ENCODE data around the gene ARHGAP26.

The ARHGAP26 gene

DNA sequence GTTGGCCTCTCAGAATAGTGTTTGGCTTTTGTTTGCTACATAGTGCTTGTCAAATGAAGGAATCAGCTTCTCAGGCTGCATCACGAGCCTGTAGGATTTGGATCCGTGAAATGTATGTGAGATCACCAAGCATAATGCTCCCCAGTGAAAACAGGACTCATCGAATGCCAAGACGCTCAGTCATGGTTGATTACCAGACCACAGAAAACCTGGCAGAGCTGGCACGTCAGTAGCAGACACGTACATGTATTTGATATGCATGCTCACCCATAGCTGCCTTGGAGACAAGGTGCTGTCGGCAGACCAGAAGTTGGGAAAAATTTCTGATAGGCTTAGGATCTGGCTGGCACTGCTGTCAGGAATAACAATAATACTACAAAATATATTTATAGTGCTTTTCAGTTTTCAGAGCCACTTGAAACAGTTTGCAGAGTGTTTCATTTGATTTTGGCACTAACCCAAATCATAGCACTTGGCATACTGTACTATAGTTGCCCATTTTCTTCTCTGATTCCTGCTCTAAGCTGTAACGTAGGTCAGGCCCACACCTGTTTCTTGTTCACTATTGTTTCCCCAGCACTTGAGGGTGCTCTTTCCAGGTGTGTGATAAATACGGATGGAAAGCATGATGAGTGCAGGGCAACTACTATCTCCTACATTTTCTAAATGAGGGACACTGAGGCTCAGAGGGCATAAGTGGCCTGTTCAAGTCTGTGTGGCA lies 407.2 kb downstream of the ARHGAP26 start:
- DNase-seq = no peak

- no peak for DNase-seq
Observed at GRCh38 chr5:143179126-143179740, 409.1 kb downstream of the ARHGAP26 start.

DNA sequence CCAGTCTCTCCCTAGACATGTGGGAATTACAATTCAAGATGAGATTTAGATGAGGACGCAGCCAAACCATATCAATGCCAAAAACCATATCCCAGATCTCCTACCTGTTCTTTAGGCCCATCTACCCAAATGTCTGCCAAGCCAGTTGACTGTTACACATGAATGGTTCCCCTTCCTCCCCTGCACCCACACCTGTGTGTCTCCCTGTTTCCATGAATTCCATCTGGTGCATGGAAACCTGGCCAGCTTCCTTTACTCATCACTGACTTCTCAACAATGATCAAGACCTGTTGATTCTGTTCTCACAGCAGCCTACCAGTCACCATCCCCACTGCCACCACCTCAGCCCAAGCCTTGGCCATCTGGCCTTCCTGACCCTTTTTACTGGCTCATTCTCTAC lies 410.6 kb downstream of the ARHGAP26 start:
- no peak for DNase-seq

- no peak for DNase-seq
Observed at GRCh38 chr5:143181173-143181572, 411.0 kb downstream of the ARHGAP26 start.

GRCh38 chr5:143182106-143182505 lies 411.9 kb downstream of the ARHGAP26 start:
- DNase-seq = no peak

DNA sequence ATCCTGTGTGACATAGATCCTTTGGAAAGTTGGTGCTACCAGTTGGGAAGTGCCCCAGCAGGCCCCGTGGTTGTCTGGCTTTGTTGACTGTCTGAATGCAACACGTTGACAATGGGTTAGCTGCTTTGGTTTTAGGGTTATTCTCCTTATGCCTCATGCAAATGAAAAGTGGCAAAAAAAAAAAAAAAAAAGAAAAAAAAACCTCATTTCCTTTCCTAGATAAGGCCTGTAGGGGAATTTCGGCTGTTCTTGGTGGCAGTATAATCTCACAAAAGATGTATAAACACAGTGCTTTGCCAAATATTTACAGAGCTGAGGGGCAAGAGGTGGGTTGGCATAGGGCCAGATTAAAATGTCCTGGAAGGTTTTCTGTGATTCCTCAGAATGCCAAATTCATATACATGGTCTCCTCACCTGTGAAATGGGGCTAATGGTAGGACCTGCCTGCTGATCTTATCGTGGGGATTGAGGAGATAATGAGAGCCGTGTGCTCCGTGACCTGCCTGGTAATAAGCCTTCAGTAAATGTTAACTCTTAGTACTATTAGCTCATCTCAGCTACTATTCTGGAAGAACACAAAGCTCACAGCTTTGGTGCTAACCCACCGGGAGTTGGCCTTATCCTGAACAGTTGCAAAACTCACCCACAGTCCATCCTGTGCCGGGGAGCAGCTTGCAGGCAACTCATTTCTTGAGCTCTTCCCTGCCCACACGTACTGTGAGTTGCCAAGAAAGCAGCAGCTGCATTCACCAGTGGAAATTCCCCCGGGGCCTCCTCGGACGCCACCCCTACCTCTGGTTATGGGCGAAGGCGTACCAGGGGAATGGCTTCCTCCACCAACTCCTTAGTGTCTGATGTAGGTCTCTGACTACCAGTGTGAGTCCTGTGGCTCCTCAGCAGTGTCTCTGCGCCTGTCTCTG lies 413.0 kb downstream of the ARHGAP26 start:
- peak; percentile 53 for DNase-seq

DNA sequence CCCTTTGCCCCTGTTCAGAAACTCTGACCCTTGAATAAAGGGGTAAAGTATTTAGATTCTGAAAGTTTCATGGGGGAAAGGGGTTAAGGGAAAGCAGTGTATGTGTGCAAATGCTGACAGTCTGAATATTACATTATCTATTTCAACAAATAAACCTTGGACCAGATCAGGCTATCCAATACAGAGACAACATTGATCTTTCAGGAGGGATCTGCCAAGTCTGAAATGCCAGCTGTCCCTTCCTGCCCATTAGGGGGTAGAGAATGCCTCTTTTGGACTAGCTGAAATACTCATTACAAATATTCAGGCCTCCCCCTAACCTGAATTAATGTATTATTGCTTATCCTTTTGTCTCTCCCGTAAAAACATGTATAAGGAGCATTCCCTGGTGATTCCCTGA lies 413.8 kb downstream of the ARHGAP26 start:
- no peak for DNase-seq

DNA sequence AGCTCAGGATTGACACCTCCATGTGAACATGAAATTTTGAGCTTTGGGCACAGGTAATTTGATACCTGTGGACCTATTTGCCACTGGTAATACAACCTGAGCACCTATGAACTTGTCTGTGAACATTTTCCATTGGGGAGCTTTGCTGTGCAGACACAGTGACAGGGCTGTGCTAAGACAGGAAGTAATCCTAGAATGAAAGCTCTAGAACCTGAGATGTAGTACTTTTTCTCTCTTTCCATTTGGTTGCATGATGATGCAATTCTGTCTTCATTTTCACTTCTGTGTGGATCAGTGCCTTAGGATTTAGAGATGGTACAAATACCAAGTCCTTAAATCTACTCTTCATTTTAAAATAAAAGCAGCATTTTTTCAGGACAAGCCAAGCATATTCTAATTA lies 416.4 kb downstream of the ARHGAP26 start:
- peak; percentile 67 for DNase-seq

DNA sequence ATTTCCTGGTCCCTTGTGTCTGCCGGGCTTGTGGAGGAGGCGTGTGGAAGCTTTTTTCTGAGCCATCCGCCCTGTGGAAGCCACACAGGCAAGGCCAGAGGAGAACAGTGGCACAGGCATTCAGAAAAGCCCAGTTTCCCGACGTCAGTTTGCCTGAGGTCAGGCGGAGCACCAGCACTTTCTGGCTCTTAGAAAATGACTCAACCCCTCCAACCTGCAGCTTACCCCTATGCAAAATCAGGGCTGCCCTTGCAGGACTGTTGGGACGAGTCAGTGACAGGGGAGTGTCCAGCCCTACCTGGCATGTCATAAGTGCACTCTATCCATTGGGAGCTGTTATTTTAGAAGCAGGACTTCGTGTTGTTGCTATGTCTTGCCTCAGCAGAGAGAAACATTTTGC lies 417.3 kb downstream of the ARHGAP26 start:
- no peak for DNase-seq

DNA sequence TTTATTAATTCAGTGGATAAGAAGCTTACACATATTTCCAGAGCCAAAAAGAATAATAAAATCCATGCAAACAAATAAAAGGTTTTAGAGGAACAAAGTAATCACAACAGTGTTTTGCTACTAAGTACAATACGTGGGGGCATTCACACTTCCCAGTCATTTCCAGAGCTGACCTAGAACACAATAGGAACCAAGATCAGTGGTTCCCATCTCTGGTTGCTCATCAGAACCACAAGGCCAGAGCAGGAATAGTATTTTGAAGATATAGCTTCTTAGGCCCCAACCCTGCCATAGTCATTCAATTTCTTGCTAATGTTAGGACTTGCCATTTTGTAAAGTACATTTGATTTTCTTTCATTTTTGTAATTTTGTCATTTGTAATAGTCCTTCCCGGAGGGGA lies 417.9 kb downstream of the ARHGAP26 start:
- DNase-seq = no peak

- DNase-seq = no peak
Observed at GRCh38 chr5:143188692-143189091, 418.5 kb downstream of the ARHGAP26 start.

- no peak for DNase-seq
Observed at GRCh38 chr5:143190260-143190810, 420.2 kb downstream of the ARHGAP26 start.

GRCh38 chr5:143191720-143192119 lies 421.5 kb downstream of the ARHGAP26 start:
- no peak for DNase-seq

- no peak for DNase-seq
Observed at GRCh38 chr5:143192191-143192900, 422.2 kb downstream of the ARHGAP26 start.

- DNase-seq = peak; percentile 69
Observed at GRCh38 chr5:143194206-143194605, 424.0 kb downstream of the ARHGAP26 start.

DNA sequence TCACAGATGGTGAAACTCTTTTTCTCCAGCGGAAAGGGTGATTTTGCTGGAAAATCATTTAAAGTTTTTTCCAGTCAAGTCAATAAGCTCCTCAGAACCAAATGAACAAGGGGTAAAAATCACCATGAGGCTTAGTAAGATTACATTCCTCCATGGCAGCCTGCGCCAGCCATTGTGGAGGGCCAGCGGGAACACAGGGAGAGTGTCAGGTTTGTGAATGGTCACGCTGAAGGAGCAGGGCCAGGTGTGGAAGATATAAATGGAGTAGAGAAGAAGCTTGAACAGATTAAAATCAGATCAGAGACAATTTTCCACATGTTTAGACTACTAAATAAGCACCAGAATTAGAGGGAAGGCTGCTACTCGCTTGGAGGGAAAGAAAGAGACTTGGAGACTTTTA lies 424.5 kb downstream of the ARHGAP26 start:
- no peak for DNase-seq

DNA sequence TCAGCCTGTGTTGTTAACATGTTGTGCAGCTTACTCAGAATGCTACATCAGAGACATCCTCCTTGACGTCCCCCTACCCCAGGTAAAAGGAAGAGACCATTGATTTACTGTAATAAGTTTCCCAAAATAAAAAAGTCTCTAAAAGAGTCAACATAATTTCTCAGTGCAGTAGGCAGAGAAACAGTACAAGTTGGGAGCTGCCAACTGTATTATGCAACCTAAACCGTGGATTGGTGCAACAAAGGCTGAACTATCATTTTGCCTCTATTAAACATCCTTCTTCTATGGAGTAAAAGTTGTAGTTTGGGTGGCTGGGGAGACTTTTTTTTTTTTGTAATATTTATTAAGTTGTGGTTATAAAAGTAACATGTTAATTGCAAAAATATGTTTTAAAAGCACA lies 425.3 kb downstream of the ARHGAP26 start:
- DNase-seq = peak; percentile 32

DNA sequence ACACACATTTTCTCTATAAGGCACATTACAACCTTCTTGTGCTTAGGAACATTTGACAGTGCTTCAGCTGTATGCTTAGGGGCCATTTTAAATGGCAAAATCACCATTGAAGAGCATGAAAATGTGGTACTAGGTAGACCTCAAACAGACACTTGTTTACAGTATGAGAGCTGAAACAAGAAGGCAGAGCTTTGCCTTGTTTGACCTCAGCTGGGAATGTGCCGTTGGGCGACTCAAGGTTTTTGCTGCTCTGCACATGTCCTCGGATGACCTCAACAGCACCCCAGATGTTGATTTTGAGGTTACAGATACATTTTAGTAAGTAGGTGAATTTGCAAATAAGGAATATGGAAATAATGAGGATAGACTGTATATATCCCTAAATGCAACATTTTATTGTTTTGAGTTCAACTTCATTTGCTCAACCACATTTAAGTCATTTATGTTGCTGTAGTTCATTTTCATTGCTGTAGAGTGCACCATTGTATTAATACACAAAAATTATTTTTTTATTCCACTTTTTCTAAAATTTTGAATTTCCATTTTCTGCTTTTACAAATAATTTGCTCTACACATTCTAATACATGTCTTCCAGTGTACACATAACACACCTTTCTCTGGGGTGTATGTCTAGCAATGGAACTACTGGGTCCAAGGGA lies 426.6 kb downstream of the ARHGAP26 start:
- DNase-seq = no peak

DNA sequence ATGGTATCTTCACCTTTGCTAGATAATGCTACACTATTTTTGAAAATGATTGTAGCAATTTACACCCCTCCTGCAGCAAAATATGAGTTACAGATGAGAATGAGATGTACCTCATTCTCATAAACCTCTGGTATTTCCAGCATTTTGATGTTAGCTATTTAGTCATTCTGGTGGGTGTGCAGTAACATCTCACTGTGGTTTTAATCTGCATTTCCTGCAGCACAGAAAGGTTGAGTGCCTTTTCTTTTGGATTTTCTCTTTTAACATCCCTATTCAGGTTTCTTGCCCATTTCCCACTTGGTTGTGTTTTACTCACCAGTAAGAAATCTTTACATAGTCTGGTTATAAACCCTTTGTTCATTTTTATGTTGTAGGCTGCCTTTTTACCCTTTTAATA lies 427.1 kb downstream of the ARHGAP26 start:
- no peak for DNase-seq

DNA sequence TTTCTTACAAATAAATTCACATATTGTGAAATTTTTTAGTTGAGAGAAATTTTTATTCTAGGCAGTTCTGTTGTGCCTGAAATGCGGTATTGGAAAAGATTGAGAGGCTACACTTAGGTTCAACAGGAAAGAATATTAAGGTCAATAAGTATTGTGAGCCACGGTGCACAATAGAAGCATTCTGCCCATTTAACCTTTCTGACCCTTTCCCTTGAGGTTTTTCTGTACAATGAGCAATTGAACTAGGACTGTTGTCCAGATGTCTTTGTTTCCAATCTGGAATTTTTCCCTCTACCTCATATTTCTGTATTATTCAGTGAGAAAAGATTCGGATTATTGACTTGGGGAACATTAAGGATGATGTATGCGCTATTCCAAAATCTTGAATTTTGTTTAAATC lies 428.2 kb downstream of the ARHGAP26 start:
- no peak for DNase-seq

DNA sequence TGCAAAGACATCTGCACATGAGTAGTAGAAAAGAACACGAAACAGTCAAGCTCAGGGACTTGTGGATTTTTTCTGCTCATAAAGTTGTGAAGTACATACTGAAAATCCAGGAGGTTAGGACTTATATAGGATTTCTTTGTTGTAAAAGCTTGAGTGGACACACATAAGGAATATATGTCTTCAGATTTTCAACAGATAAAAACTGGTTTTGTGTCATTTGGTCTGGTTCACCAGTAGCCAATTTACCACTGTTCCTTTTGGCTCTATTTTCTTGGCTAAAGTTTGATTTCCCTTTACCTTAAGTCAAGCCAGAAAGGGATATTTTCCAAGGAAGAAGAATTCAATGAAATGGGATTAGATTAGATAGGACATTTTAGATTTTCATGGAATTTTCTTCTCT lies 429.0 kb downstream of the ARHGAP26 start:
- no peak for DNase-seq

GRCh38 chr5:143199843-143200242 lies 429.7 kb downstream of the ARHGAP26 start:
- DNase-seq = no peak
